Kidney epithelial cell (primary cell): ENCODE results near the gene GLIS1. TPM values are rescaled to one million over a fixed set of nuclear protein-coding genes. Genes with fewer than 3 reads are reported as not detected.

Experiments used
- DNase-seq: peaks from one replicate; pipeline ENCODE4 v3.0.0-alpha.2; 2010; ENCODE audit warnings: low read depth
- H3K27me3 ChIP-seq: 2 replicates; pipeline ENCODE4 v1.6.0; 2011; ENCODE audit warnings: low read length; ENCODE audit not compliant: control insufficient read depth, insufficient read depth
- H3K36me3 ChIP-seq: 2 replicates; pipeline ENCODE4 v1.5.1; 2011; ENCODE audit warnings: low read length; ENCODE audit not compliant: control insufficient read depth, insufficient read depth
- H3K4me3 ChIP-seq: 2 replicates; pipeline ENCODE4 v1.5.1; 2011; ENCODE audit warnings: low read depth, mild to moderate bottlenecking, control low read depth, low read length
- CTCF ChIP-seq: IDR thresholded peaks from 2 replicates; pipeline ENCODE4 v1.5.1; 2011; ENCODE audit warnings: mild to moderate bottlenecking, moderate library complexity, low read length, control low read depth, inconsistent platforms; ENCODE audit not compliant: insufficient read depth, poor library complexity, severe bottlenecking
- total RNA-seq: library from RNA; depleted of rRNA; stranded (reverse); fragments of >200 nt; gene quantifications from 2 replicates; pipeline ENCODE4 v1.2.3, GENCODE V29; 2015

The GLIS1 gene
- total RNA-seq, 1 donor from 2014 or later = 0.63 TPM

- H3K36me3 ChIP-seq = no peaks in the 10 kb centered on the region
- H3K27me3 ChIP-seq = peaks cover 5% of the 10 kb centered on the region
- no peak overlapping the region for H3K4me3 ChIP-seq
- no peak for TF ChIP-seq CTCF
- DNase-seq = no peak
These were observed 271.6 kb downstream of the GLIS1 start for GRCh38 chr1:53467391-53467790.

GRCh38 chr1:53465023-53465957 is 273.7 kb downstream of the GLIS1 start:
- no peaks in the 10 kb centered on the region for H3K36me3 ChIP-seq
- H3K4me3 ChIP-seq = no peak overlapping the region
- H3K27me3 ChIP-seq = peaks cover 9% of the 10 kb centered on the region
- DNase-seq = no peak
- no peak for TF ChIP-seq CTCF

GRCh38 chr1:53463961-53464899 is 274.7 kb downstream of the GLIS1 start:
- no peak for DNase-seq
- Histone ChIP-seq H3K36me3 (no peaks in the 10 kb centered on the region), H3K27me3 (peaks cover 9% of the 10 kb centered on the region), H3K4me3 (no peak overlapping the region)
- TF ChIP-seq CTCF = no peak

GRCh38 chr1:53462769-53463501 is 276.0 kb downstream of the GLIS1 start:
- TF ChIP-seq CTCF = no peak
- H3K36me3 ChIP-seq = no peaks in the 10 kb centered on the region
- peaks cover 9% of the 10 kb centered on the region for H3K27me3 ChIP-seq

GRCh38 chr1:53462193-53462592 is 276.8 kb downstream of the GLIS1 start:
- no peak overlapping the region for H3K4me3 ChIP-seq
- no peaks in the 10 kb centered on the region for H3K36me3 ChIP-seq
- no peak for DNase-seq
- no peak for TF ChIP-seq CTCF
- peaks cover 9% of the 10 kb centered on the region for H3K27me3 ChIP-seq

More at GRCh38 chr1:53462769-53463501, 276.0 kb downstream of the GLIS1 start:
- no peak for DNase-seq
- no peak overlapping the region for H3K4me3 ChIP-seq
